Activated CD8-positive, alpha-beta memory T cell treated with anti-CD3 and anti-CD28 coated beads, Interleukin-2, amount 10 ng/mL, durations not matched to agents 7 days and 5 days (primary cell): ENCODE data around the gene SOX13. TPM values are rescaled to one million over a fixed set of nuclear protein-coding genes. Genes with fewer than 3 reads are reported as not detected.
A peak's percentile ranks its signal among the peaks of the same experiment; 100 is the strongest.

ENCODE experiments used
- ATAC-seq: fragments of 150-1000 bp; cut with Tn5 transposase; one replicate; pipeline ENCODE4 v1.10.0; 2021; ENCODE audit warnings: moderate library complexity
- CTCF ChIA-PET: fragments of 350-600 bp; sonication (Branson Sonifier 250); formaldehyde crosslinking; loops from one replicate; lab custom pipeline; 2021; ENCODE audit warnings: antibody characterized with exemption; lab: Charles Lee
- DNase-seq: peaks from one replicate; pipeline ENCODE4 v3.0.0-alpha.2; 2020
- H3K27ac Mint-ChIP-seq: one replicate; pipeline ENCODE4 v1.8.0; 2021; ENCODE audit warnings: mild to moderate bottlenecking, mixed read lengths
- H3K27me3 Mint-ChIP-seq: one replicate; pipeline ENCODE4 v1.8.0; 2021; ENCODE audit warnings: mixed read lengths
- H3K36me3 Mint-ChIP-seq: one replicate; pipeline ENCODE4 v1.8.0; 2021; ENCODE audit warnings: mild to moderate bottlenecking, mixed read lengths
- H3K4me1 Mint-ChIP-seq: one replicate; pipeline ENCODE4 v1.8.0; 2021; ENCODE audit warnings: mixed read lengths
- H3K4me3 Mint-ChIP-seq: one replicate; pipeline ENCODE4 v1.8.0; 2021; ENCODE audit warnings: mild to moderate bottlenecking, moderate library complexity, mixed read lengths
- H3K9me3 Mint-ChIP-seq: one replicate; pipeline ENCODE4 v1.8.0; 2022; ENCODE audit warnings: low read depth, mixed read lengths
- total RNA-seq, 2 experiments: library from RNA; stranded (reverse); gene quantifications; one replicate each; pipeline ENCODE4 v1.2.3, GENCODE V29; 2021

The SOX13 gene
- total RNA-seq: 1 to 10 TPM; 1.0 to 1.9 TPM

GRCh38 chr1:204072931-204073836 lies at the start of gene SOX13:
TSS of gene SOX13 (plus strand) at chr1:204073115. CDS start at chr1:204112916, 39,801 bp downstream.
- H3K4me1 Mint-ChIP-seq: peaks cover 18% of the 10 kb centered on the region
- CTCF ChIA-PET: interaction anchor here (0.6 to 0.7 kb wide), 2 partner anchors 31 to 56 kb away, joined by 3 read pairs; no protein-coding TSS in a partner anchor
- ATAC-seq (peak; percentile 73), DNase-seq (no peak)
- H3K27me3 Mint-ChIP-seq: peaks cover 80% of the 10 kb centered on the region
- H3K36me3 Mint-ChIP-seq: no peaks in the 10 kb centered on the region
- H3K9me3 Mint-ChIP-seq: no peaks in the 10 kb centered on the region
- peak within 1 kb of the TSS; percentile 74 for H3K4me3 Mint-ChIP-seq
- no peak within 1 kb of the TSS for H3K27ac Mint-ChIP-seq

- H3K4me1 Mint-ChIP-seq: no peaks in the 10 kb centered on the region
- no peak for ATAC-seq
- no peaks in the 10 kb centered on the region for H3K36me3 Mint-ChIP-seq
- no peaks in the 10 kb centered on the region for H3K9me3 Mint-ChIP-seq
- H3K4me3 Mint-ChIP-seq: no peak overlapping the region
- no peak for DNase-seq
- CTCF ChIA-PET: no interaction called here
- no peak overlapping the region for H3K27ac Mint-ChIP-seq
- H3K27me3 Mint-ChIP-seq: peaks cover 30% of the 10 kb centered on the region
Observed at GRCh38 chr1:204025917-204026707, 46.8 kb upstream of the SOX13 start.

GRCh38 chr1:204027446-204027845 lies 45.5 kb upstream of the SOX13 start:
- DNase-seq: no peak
- ATAC-seq: no peak
- H3K9me3 Mint-ChIP-seq: no peaks in the 10 kb centered on the region
- H3K27ac Mint-ChIP-seq: no peak overlapping the region
- H3K4me1 Mint-ChIP-seq: no peaks in the 10 kb centered on the region
- no peak overlapping the region for H3K4me3 Mint-ChIP-seq
- CTCF ChIA-PET: no interaction called here
- no peaks in the 10 kb centered on the region for H3K36me3 Mint-ChIP-seq
- H3K27me3 Mint-ChIP-seq: peaks cover 32% of the 10 kb centered on the region

- no peak overlapping the region for H3K4me3 Mint-ChIP-seq
- no peaks in the 10 kb centered on the region for H3K36me3 Mint-ChIP-seq
- H3K27me3 Mint-ChIP-seq: peaks cover 38% of the 10 kb centered on the region
- CTCF ChIA-PET: no interaction called here
- DNase-seq: no peak
- no peaks in the 10 kb centered on the region for H3K9me3 Mint-ChIP-seq
- no peaks in the 10 kb centered on the region for H3K4me1 Mint-ChIP-seq
- ATAC-seq: no peak
- H3K27ac Mint-ChIP-seq: no peak overlapping the region
Observed at GRCh38 chr1:204029016-204029415, 43.9 kb upstream of the SOX13 start.

GRCh38 chr1:204031098-204031710 lies 41.7 kb upstream of the SOX13 start:
- H3K9me3 Mint-ChIP-seq: no peaks in the 10 kb centered on the region
- no peaks in the 10 kb centered on the region for H3K4me1 Mint-ChIP-seq
- DNase-seq (no peak), ATAC-seq (no peak)
- H3K4me3 Mint-ChIP-seq: no peak overlapping the region
- no peaks in the 10 kb centered on the region for H3K36me3 Mint-ChIP-seq
- CTCF ChIA-PET: interaction anchor here (0.6 kb wide), 1 partner anchor 600 kb away, joined by 3 read pairs; no protein-coding TSS in a partner anchor
- no peak overlapping the region for H3K27ac Mint-ChIP-seq
- H3K27me3 Mint-ChIP-seq: peaks cover 26% of the 10 kb centered on the region

- no peak for ATAC-seq
- CTCF ChIA-PET: no interaction called here
- H3K9me3 Mint-ChIP-seq: no peaks in the 10 kb centered on the region
- H3K4me3 Mint-ChIP-seq: no peak overlapping the region
- peaks cover 14% of the 10 kb centered on the region for H3K27me3 Mint-ChIP-seq
- no peaks in the 10 kb centered on the region for H3K36me3 Mint-ChIP-seq
- H3K27ac Mint-ChIP-seq: no peak overlapping the region
- no peaks in the 10 kb centered on the region for H3K4me1 Mint-ChIP-seq
- no peak for DNase-seq
Observed at GRCh38 chr1:204032642-204033235, 40.2 kb upstream of the SOX13 start.

GRCh38 chr1:204033306-204033705 lies 39.6 kb upstream of the SOX13 start:
- H3K27me3 Mint-ChIP-seq: peaks cover 11% of the 10 kb centered on the region
- H3K4me3 Mint-ChIP-seq: no peak overlapping the region
- CTCF ChIA-PET: no interaction called here
- no peaks in the 10 kb centered on the region for H3K9me3 Mint-ChIP-seq
- no peaks in the 10 kb centered on the region for H3K36me3 Mint-ChIP-seq
- H3K27ac Mint-ChIP-seq: no peak overlapping the region
- no peak for DNase-seq
- H3K4me1 Mint-ChIP-seq: no peaks in the 10 kb centered on the region
- no peak for ATAC-seq

- Mint-ChIP-seq H3K9me3 (no peaks in the 10 kb centered on the region), H3K27ac (no peak overlapping the region), H3K4me3 (no peak overlapping the region), H3K27me3 (peaks cover 9% of the 10 kb centered on the region), H3K36me3 (no peaks in the 10 kb centered on the region), H3K4me1 (no peaks in the 10 kb centered on the region)
- ATAC-seq: no peak
- no peak for DNase-seq
- CTCF ChIA-PET: no interaction called here
Observed at GRCh38 chr1:204036882-204037655, 35.8 kb upstream of the SOX13 start.

GRCh38 chr1:204041232-204041767 lies 31.6 kb upstream of the SOX13 start:
- no peaks in the 10 kb centered on the region for H3K4me1 Mint-ChIP-seq
- no peak for ATAC-seq
- peaks cover 5% of the 10 kb centered on the region for H3K27me3 Mint-ChIP-seq
- no peak overlapping the region for H3K27ac Mint-ChIP-seq
- CTCF ChIA-PET: no interaction called here
- H3K9me3 Mint-ChIP-seq: no peaks in the 10 kb centered on the region
- no peak for DNase-seq
- no peak overlapping the region for H3K4me3 Mint-ChIP-seq
- no peaks in the 10 kb centered on the region for H3K36me3 Mint-ChIP-seq

- H3K4me1 Mint-ChIP-seq: no peaks in the 10 kb centered on the region
- peaks cover 5% of the 10 kb centered on the region for H3K27me3 Mint-ChIP-seq
- no peak overlapping the region for H3K27ac Mint-ChIP-seq
- no peaks in the 10 kb centered on the region for H3K36me3 Mint-ChIP-seq
- DNase-seq (no peak), ATAC-seq (no peak)
- no peaks in the 10 kb centered on the region for H3K9me3 Mint-ChIP-seq
- CTCF ChIA-PET: no interaction called here
- H3K4me3 Mint-ChIP-seq: no peak overlapping the region
Observed at GRCh38 chr1:204041803-204042505, 31.0 kb upstream of the SOX13 start.

- ATAC-seq: no peak
- Mint-ChIP-seq H3K9me3 (no peaks in the 10 kb centered on the region), H3K27me3 (peaks cover 5% of the 10 kb centered on the region), H3K36me3 (no peaks in the 10 kb centered on the region), H3K4me1 (no peaks in the 10 kb centered on the region), H3K27ac (no peak overlapping the region), H3K4me3 (no peak overlapping the region)
- no peak for DNase-seq
- CTCF ChIA-PET: no interaction called here
Observed at GRCh38 chr1:204042516-204042915, 30.4 kb upstream of the SOX13 start.

GRCh38 chr1:204043680-204044079 lies 29.2 kb upstream of the SOX13 start:
- Mint-ChIP-seq H3K4me1 (no peaks in the 10 kb centered on the region), H3K4me3 (no peak overlapping the region), H3K36me3 (no peaks in the 10 kb centered on the region), H3K27me3 (peaks cover 5% of the 10 kb centered on the region), H3K27ac (no peak overlapping the region), H3K9me3 (no peaks in the 10 kb centered on the region)
- DNase-seq: no peak
- ATAC-seq: no peak
- CTCF ChIA-PET: no interaction called here
